HUES6 (cell line): ENCODE data around the gene NFYC.
A peak's percentile ranks its signal among the peaks of the same experiment; 100 is the strongest.

Experiments used
- H3K27ac ChIP-seq: 2 replicates; pipeline ENCODE4 v1.7.0; 2013; ENCODE audit warnings: low read depth, mild to moderate bottlenecking, low read length, inconsistent platforms
- H3K27me3 ChIP-seq: 2 replicates; pipeline ENCODE4 v1.6.1; 2013; ENCODE audit warnings: low read length; ENCODE audit not compliant: control insufficient read depth, insufficient read depth
- H3K36me3 ChIP-seq: 2 replicates; pipeline ENCODE4 v1.6.1; 2013; ENCODE audit warnings: low read length; ENCODE audit not compliant: control insufficient read depth, insufficient read depth
- H3K4me1 ChIP-seq: 2 replicates; pipeline ENCODE4 v1.6.1; 2013; ENCODE audit warnings: low read length; ENCODE audit not compliant: control insufficient read depth, insufficient read depth
- H3K4me3 ChIP-seq: 2 replicates; pipeline ENCODE4 v1.5.1; 2013; ENCODE audit warnings: low read depth, low read length
- H3K9ac ChIP-seq: one replicate; pipeline ENCODE4 v1.6.1; 2013; ENCODE audit warnings: mild to moderate bottlenecking, low read length
- H3K9me3 ChIP-seq: 2 replicates; pipeline ENCODE4 v1.6.1; 2013; ENCODE audit warnings: low read depth, low read length; ENCODE audit not compliant: control insufficient read depth, insufficient read depth

The NFYC gene

GRCh38 chr1:40708750-40709099 is 17.2 kb downstream of the NFYC start:
- Histone ChIP-seq H3K4me1 (peaks cover 31% of the 10 kb centered on the region), H3K9me3 (no peaks in the 10 kb centered on the region)

GRCh38 chr1:40709100-40709801 is 17.7 kb downstream of the NFYC start:
- Histone ChIP-seq H3K36me3 (peaks cover 8% of the 10 kb centered on the region; the same call in 1 of the 2 replicates), H3K27ac (peak overlapping the region; percentile 75), H3K4me3 (peak overlapping the region; percentile 78), H3K9me3 (no peaks in the 10 kb centered on the region), H3K4me1 (peaks cover 28% of the 10 kb centered on the region), H3K9ac (peak overlapping the region; percentile 85), H3K27me3 (no peaks in the 10 kb centered on the region)

More at GRCh38 chr1:40708750-40709099, 17.2 kb downstream of the NFYC start:
- Histone ChIP-seq H3K4me3 (peak overlapping the region; percentile 78), H3K9ac (peak overlapping the region; percentile 85), H3K27me3 (no peaks in the 10 kb centered on the region), H3K27ac (peak overlapping the region; percentile 75), H3K36me3 (peaks cover 8% of the 10 kb centered on the region; the same call in 1 of the 2 replicates)

GRCh38 chr1:40709802-40710278 is 18.3 kb downstream of the NFYC start:
- Histone ChIP-seq H3K27me3 (no peaks in the 10 kb centered on the region), H3K9ac (peak overlapping the region; percentile 85), H3K36me3 (peaks cover 8% of the 10 kb centered on the region; the same call in 1 of the 2 replicates), H3K27ac (peak overlapping the region; percentile 75), H3K4me3 (peak overlapping the region; percentile 78), H3K9me3 (no peaks in the 10 kb centered on the region), H3K4me1 (peaks cover 24% of the 10 kb centered on the region)

GRCh38 chr1:40710581-40711315 is 19.2 kb downstream of the NFYC start:
- peak overlapping the region; percentile 75; the same call in 1 of the 2 replicates for H3K27ac ChIP-seq
- H3K9me3 ChIP-seq = no peaks in the 10 kb centered on the region
- H3K4me1 ChIP-seq = peaks cover 18% of the 10 kb centered on the region
- peak overlapping the region; percentile 47 for H3K9ac ChIP-seq
- H3K27me3 ChIP-seq = no peaks in the 10 kb centered on the region
- peak overlapping the region; percentile 78 for H3K4me3 ChIP-seq
- H3K36me3 ChIP-seq = peaks cover 8% of the 10 kb centered on the region; the same call in 1 of the 2 replicates

DNA sequence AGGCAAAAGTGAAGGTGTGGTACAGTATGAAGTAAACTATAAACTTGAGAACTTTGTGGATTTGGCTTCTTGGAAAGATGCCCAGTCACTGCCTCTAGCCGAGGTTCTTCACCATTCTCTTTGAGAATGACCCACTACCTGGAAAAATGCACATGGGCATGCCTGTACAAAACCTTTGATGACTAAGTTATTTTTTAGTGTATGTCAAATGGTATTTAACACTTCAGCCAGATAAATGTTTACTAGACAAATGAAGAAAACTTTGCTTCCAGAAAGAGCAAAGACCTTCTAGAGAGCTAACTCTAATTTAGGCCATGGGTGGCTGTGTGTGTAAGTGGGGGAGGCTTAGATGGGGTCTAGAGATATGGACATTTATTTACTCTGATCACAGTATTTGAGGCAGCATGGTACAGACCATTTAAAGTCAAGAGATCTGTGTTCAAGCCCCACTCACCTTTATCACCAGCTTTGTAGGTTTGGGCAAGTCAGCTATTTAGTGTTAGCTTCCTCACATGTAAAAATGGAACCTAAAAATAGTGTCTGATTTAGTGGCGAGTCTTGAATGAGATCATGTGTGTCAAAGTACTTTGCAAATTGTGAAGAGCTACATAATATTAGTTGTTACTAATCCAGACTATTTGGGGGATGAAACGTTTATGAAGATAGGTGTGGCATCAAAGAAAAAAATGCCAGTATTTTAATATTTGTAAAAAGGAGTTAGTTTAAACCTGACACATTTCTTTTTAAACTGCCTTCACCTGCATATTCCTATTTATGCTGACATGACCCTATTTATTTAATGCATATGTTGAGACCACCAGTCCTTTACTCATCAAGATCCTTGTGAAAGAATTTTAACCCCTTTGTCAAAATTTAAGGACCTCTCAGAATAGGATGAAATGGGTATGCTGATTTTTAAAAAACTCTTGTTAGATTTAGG is 20.2 kb downstream of the NFYC start:
- H3K4me3 ChIP-seq = peak overlapping the region; percentile 78
- peak overlapping the region; percentile 45 for H3K9ac ChIP-seq
- peaks cover 18% of the 10 kb centered on the region for H3K4me1 ChIP-seq
- H3K9me3 ChIP-seq = no peaks in the 10 kb centered on the region
- peak overlapping the region; percentile 75; the same call in 1 of the 2 replicates for H3K27ac ChIP-seq
- no peaks in the 10 kb centered on the region for H3K27me3 ChIP-seq
- H3K36me3 ChIP-seq = peaks cover 8% of the 10 kb centered on the region; the same call in 1 of the 2 replicates

- no peak overlapping the region for H3K9ac ChIP-seq
- no peaks in the 10 kb centered on the region for H3K27me3 ChIP-seq
- peaks cover 8% of the 10 kb centered on the region; the same call in 1 of the 2 replicates for H3K36me3 ChIP-seq
- peaks cover 18% of the 10 kb centered on the region for H3K4me1 ChIP-seq
- H3K27ac ChIP-seq = no peak overlapping the region
- no peaks in the 10 kb centered on the region for H3K9me3 ChIP-seq
- peak overlapping the region; percentile 78 for H3K4me3 ChIP-seq
Observed at GRCh38 chr1:40712405-40712944, 21.0 kb downstream of the NFYC start.

GRCh38 chr1:40712997-40713396 is 21.5 kb downstream of the NFYC start:
- H3K27ac ChIP-seq = no peak overlapping the region
- peaks cover 18% of the 10 kb centered on the region for H3K4me1 ChIP-seq
- peaks cover 8% of the 10 kb centered on the region; the same call in 1 of the 2 replicates for H3K36me3 ChIP-seq
- H3K4me3 ChIP-seq = no peak overlapping the region
- no peaks in the 10 kb centered on the region for H3K27me3 ChIP-seq
- H3K9me3 ChIP-seq = no peaks in the 10 kb centered on the region
- no peak overlapping the region for H3K9ac ChIP-seq

DNA sequence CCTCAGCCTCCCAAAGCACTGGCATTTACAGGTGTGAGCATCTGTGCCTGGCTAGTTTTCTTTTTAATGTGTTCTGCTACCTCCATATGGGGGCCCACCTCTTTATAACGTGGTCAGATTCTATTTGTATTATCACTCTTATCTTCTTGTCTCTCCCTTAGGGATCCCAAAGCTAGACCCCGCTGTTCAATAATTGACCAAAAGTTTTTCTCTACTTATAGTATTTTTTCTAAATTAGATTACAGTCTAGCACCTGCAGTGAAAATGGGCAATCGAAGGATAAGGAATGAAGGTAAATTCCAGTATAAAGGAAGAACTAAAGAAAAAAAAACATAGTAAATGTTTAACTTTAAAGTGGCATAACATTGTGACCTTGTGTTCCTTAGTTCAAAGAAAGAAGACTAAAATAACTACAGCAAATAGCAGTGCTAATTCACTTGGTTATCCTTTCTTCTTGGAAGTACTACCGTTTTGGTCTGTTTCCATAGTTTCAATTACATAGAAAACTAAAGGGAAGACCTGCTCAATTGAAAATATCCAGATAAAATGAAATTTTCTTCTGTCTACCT is 24.1 kb downstream of the NFYC start:
- Histone ChIP-seq H3K4me3 (no peak overlapping the region), H3K36me3 (peaks cover 8% of the 10 kb centered on the region; the same call in 1 of the 2 replicates), H3K4me1 (peaks cover 18% of the 10 kb centered on the region), H3K9me3 (no peaks in the 10 kb centered on the region), H3K27me3 (no peaks in the 10 kb centered on the region), H3K9ac (no peak overlapping the region), H3K27ac (no peak overlapping the region)

GRCh38 chr1:40717065-40717464 is 25.6 kb downstream of the NFYC start:
- H3K27me3 ChIP-seq = no peaks in the 10 kb centered on the region
- H3K9ac ChIP-seq = no peak overlapping the region
- H3K27ac ChIP-seq = no peak overlapping the region
- no peaks in the 10 kb centered on the region for H3K9me3 ChIP-seq
- H3K4me1 ChIP-seq = peaks cover 5% of the 10 kb centered on the region
- H3K36me3 ChIP-seq = peaks cover 8% of the 10 kb centered on the region
- H3K4me3 ChIP-seq = no peak overlapping the region

- Histone ChIP-seq H3K9ac (no peak overlapping the region), H3K36me3 (peaks cover 6% of the 10 kb centered on the region)
Observed at GRCh38 chr1:40717955-40718354, 26.5 kb downstream of the NFYC start.

More at GRCh38 chr1:40717955-40718354, 26.5 kb downstream of the NFYC start:
- Histone ChIP-seq H3K4me1 (no peaks in the 10 kb centered on the region), H3K4me3 (no peak overlapping the region), H3K27ac (no peak overlapping the region), H3K9me3 (no peaks in the 10 kb centered on the region), H3K27me3 (no peaks in the 10 kb centered on the region)
